Thyroid gland (tissue), 4 donors: ENCODE measurements around the gene SLC38A10. TPM values are rescaled to one million over a fixed set of nuclear protein-coding genes. Genes with fewer than 3 reads are reported as not detected.

ENCODE experiments used
- DNase-seq, 2 donors: peaks; one replicate each; pipeline ENCODE4 v3.0.0-alpha.2; 2019
- H3K27ac ChIP-seq, 3 donors: fragments of 200-600 bp; sonication (generic); 1 replicate in 2 of 3; 2 replicates in 1 of 3; pipeline ENCODE4 v1.5.1; 2016 to 2019; ENCODE audit warnings: mild to moderate bottlenecking in 1 of 3, moderate library complexity in 1 of 3
- H3K27me3 ChIP-seq: fragments of 200-600 bp; sonication (generic); one replicate; pipeline ENCODE4 v1.5.1; 2019
- H3K36me3 ChIP-seq, 2 donors: fragments of 200-600 bp; sonication (generic); one replicate each; pipeline ENCODE4 v1.5.1; 2016 to 2019
- H3K4me1 ChIP-seq, 2 donors: fragments of 200-600 bp; sonication (generic); one replicate each; pipeline ENCODE4 v1.5.1; 2017 to 2019
- H3K4me3 ChIP-seq, 3 donors: fragments of 200-600 bp; sonication (generic); replicated peaks in 1 of 3; 1 replicate in 2 of 3; 2 replicates in 1 of 3; pipeline ENCODE4 v1.5.1; 2016; ENCODE audit warnings: mild to moderate bottlenecking in 1 of 3
- H3K9me3 ChIP-seq: fragments of 200-600 bp; sonication (generic); one replicate; pipeline ENCODE4 v1.5.1; 2017
- CTCF ChIP-seq, 6 experiments: fragments of 200-600 bp in 3 of 6; fragments of 450-650 bp in 3 of 6; sonication (generic) in 3 of 6; IDR thresholded peaks; one replicate each; pipeline ENCODE4 v1.5.1; 2016 to 2019; ENCODE audit warnings: antibody characterized with exemption in 6 of 6, mild to moderate bottlenecking in 2 of 6, inconsistent platforms in 1 of 6, moderate library complexity in 1 of 6
- POLR2A ChIP-seq, 2 donors: fragments of 450-650 bp; IDR thresholded peaks; one replicate each; pipeline ENCODE4 v1.6.1; 2017; ENCODE audit warnings: antibody characterized with exemption in 2 of 2, mild to moderate bottlenecking in 2 of 2, moderate library complexity in 1 of 2
- WGBS, 2 donors: methylation state at CpG; one replicate each; pipeline ENCODE4 v1.1.5; 2017; 5-methylcytosine and 5-hydroxymethylcytosine counted together
- intact Hi-C: fragments of 100-400 bp; cut with DNase I; formaldehyde crosslinking; loops from one replicate; pipeline ENCODE4 v1.15.1; 2023
- total RNA-seq, 4 donors: library from RNA; depleted of rRNA; stranded (reverse); fragments of >200 nt; gene quantifications; one replicate each; pipeline ENCODE4 v1.2.3, GENCODE V29; 2016

SLC38A10 gene
- total RNA-seq, 4 donors from 2014 or later = 81.8 to 140 (median 121) TPM

GRCh38 chr17:81236784-81237183 lies 58.3 kb downstream of the SLC38A10 start:
- peaks cover 20 to 22% of the 10 kb centered on the region in 2 donors for H3K4me1 ChIP-seq
- no peaks in the 10 kb centered on the region for H3K27me3 ChIP-seq
- intact Hi-C loops = loop anchor here (5.0 kb wide), 1 partner anchor 94 kb away; no protein-coding TSS in a partner anchor
- peaks cover 3 to 10% of the 10 kb centered on the region in 2 donors for H3K36me3 ChIP-seq
- TF ChIP-seq POLR2A (IDR thresholded peaks at IDR 0.05) (no peak), CTCF (IDR thresholded peaks at IDR 0.05) (no peak)
- no peaks in the 10 kb centered on the region for H3K9me3 ChIP-seq
- no peak for DNase-seq
- H3K4me3 ChIP-seq = no peak overlapping the region
- no peak overlapping the region for H3K27ac ChIP-seq
- WGBS, 2 donors = 96 to 97% methylated on average over 13 to 20 of the region's 21 CpGs

- Histone ChIP-seq H3K4me1 (peaks cover 20 to 22% of the 10 kb centered on the region in 2 donors), H3K27ac (no peak overlapping the region), H3K27me3 (no peaks in the 10 kb centered on the region), H3K36me3 (peaks cover 9 to 17% of the 10 kb centered on the region in 2 donors), H3K9me3 (no peaks in the 10 kb centered on the region), H3K4me3 (no peak overlapping the region)
- intact Hi-C loops = loop anchor here (5.0 kb wide), 1 partner anchor 94 kb away; no protein-coding TSS in a partner anchor
- WGBS, 2 donors = 88 to 94% methylated on average over 26 to 28 of the region's 32 CpGs
- DNase-seq = no peak
- TF ChIP-seq POLR2A (IDR thresholded peaks at IDR 0.05) = no peak
- TF ChIP-seq CTCF (IDR thresholded peaks at IDR 0.05) = no peak
These were observed 59.0 kb downstream of the SLC38A10 start for GRCh38 chr17:81235822-81236740.

- no peak for TF ChIP-seq CTCF (IDR thresholded peaks at IDR 0.05)
- no peak for TF ChIP-seq POLR2A (IDR thresholded peaks at IDR 0.05)
- intact Hi-C loops = loop anchor here (5.0 kb wide), 1 partner anchor 93 kb away; no protein-coding TSS in a partner anchor
- Histone ChIP-seq H3K4me3 (no peak overlapping the region), H3K9me3 (no peaks in the 10 kb centered on the region), H3K27me3 (no peaks in the 10 kb centered on the region), H3K4me1 (peaks cover 17 to 20% of the 10 kb centered on the region in 2 donors), H3K27ac (no peak overlapping the region), H3K36me3 (peaks cover 13 to 20% of the 10 kb centered on the region in 2 donors)
- 85 to 87% methylated on average over 14 to 15 of the region's 26 CpGs for WGBS, 2 donors
- DNase-seq = no peak
These were observed 59.9 kb downstream of the SLC38A10 start for GRCh38 chr17:81234940-81235821.

- H3K27me3 ChIP-seq = no peaks in the 10 kb centered on the region
- 93 to 94% methylated on average over 12 to 13 of the region's 13 CpGs for WGBS, 2 donors
- no peaks in the 10 kb centered on the region for H3K9me3 ChIP-seq
- intact Hi-C loops = no loop called here
- no peak overlapping the region for H3K27ac ChIP-seq
- DNase-seq = no peak
- peaks cover 10 to 14% of the 10 kb centered on the region in 2 donors for H3K4me1 ChIP-seq
- TF ChIP-seq CTCF (IDR thresholded peaks at IDR 0.05) (no peak), POLR2A (IDR thresholded peaks at IDR 0.05) (no peak)
- H3K4me3 ChIP-seq = no peak overlapping the region
- H3K36me3 ChIP-seq = peaks cover 13 to 27% of the 10 kb centered on the region in 2 donors
These were observed 60.6 kb downstream of the SLC38A10 start for GRCh38 chr17:81234506-81234855.
